GM21526 (cell line): Measurements from ENCODE around the gene URB1.
"Not testable (repeated sequence)": the region's sequence is repeated elsewhere in the genome, so short reads cannot be mapped to it uniquely, and the experiment has no call there.

ENCODE experiments used
- ATAC-seq: cut with Tn5 transposase; IDR thresholded peaks from one replicate; pipeline ENCODE4 v1.9.1; 2021; ENCODE audit warnings: moderate library complexity; ENCODE audit not compliant: unreplicated experiment, low FRiP score

Gene URB1

DNA sequence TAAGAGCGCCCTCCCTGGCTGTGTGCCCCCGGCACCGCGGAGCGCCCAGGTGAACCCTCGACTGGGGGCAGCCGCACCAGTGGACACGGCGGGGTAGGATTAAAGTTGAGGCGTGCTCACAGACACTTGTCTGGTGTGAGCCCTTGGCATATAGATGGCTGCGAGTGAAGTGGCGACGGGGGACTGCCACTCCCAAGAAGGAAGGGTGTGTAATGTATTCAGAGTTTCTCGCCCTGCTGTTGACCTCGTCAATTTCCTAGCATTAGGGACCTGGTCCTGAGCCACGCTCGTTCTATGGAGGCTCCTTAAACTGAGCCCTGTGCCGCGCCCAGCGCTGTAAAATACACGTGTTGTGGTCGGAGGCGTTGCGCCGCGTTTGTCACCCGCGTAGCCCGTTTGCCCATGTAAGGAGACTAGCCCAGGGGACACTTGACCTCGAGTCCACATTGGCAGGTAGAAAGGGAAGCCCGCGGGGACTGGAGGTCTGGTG is 20.2 kb upstream of the URB1 start:
- no peak for ATAC-seq

GRCh38 chr21:32412162-32413014 is 19.6 kb upstream of the URB1 start, which contains the start of gene EVA1C:
Gene EVA1C (plus strand): TSS chr21:32412706. CDS start chr21:32412854, 148 bp downstream.
- no peak for ATAC-seq

GRCh38 chr21:32411350-32412161 is 18.7 kb upstream of the URB1 start:
- no peak for ATAC-seq

DNA sequence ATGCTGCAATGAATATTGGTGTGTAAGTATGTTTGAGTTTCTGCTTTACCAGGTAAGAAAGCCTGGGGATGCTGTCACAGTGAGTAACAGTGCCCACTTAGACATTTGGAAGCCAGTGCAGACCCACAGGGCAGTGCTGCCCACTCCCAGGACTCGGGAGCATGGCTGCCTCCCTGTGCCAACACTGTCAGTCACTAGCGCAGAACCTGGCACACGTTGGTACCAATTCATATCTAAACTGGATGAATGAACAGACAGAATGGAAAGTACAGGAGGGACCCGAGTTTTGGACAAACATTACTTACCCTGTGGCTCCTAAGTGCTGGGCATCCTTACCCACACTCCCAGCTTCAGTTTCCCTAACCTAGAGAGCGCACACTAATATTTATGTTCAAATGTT is 18.1 kb upstream of the URB1 start:
- ATAC-seq: no peak

- ATAC-seq: no peak
These were observed 17.5 kb upstream of the URB1 start for GRCh38 chr21:32410291-32410690.

DNA sequence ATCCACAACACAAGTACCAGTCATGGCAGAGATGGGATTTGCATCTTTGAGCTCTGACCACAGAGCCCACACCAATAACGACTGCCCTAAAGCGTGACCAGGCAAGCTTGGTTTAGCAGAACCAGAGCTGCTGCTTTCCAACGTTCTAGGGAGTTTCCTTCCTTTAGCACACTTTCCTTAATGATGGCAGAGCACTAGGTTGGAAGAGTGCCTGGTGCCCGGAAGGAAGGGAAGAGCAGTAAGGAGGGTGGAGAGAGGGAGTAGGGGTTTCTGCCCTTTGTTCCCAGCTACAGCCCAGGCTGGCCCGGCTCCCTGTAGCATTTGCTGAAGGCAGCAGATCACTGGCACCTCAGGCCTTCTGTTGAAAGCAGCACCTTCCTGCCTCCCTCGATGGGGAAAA is 13.6 kb upstream of the URB1 start:
- ATAC-seq: no peak

- ATAC-seq: no peak
These were observed 10.5 kb upstream of the URB1 start for GRCh38 chr21:32403201-32403777.

DNA sequence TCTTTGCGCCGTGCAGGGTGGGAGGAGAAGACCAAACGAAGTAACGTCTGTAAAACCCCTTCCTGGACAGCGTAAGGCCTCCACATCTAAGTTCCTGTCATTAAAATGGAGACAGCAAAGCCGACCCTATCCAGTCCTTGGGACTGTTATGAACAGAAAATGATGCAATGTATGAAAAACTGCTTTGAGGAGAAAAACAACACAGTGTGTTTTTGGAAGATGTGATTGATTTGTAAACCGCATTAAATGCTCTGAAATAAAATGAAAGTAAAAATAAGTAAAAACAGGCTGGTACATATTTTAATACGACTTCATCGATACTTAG is 827 bp upstream of the URB1 start:
- no peak for ATAC-seq

- no peak for ATAC-seq
These were observed 423 bp downstream of the URB1 start for GRCh38 chr21:32392299-32392879.

GRCh38 chr21:32391755-32392154 is 1.1 kb downstream of the URB1 start:
- no peak for ATAC-seq

DNA sequence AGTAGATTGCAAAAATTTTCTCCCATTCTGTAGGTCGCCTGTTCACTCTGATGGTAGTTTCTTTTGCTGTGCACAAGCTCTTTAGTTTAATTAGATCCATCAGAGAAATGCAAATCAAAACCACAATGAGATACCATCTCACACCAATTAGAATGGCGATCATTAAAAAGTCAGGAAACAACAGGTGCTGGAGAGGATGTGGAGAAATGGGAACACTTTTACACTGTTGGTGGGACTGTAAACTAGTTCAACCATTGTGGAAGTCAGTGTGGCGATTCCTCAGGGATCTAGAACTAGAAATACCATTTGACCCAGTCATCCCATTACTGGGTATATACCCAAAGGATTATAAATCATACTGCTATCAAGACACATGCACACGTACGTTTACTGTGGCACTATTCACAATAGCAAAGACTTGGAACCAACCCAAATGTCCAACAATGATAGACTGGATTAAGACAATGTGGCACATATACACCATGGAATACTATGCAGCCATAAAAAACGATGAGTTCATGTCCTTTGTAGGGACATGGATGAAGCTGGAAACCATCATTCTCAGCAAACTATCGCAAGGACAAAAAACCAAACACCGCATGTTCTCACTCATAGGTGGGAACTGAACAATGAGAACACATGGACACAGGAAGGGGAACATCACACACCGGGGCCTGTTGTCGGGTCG is 2.1 kb downstream of the URB1 start:
- ATAC-seq: not testable (repeated sequence)

- no peak for ATAC-seq
These were observed 3.3 kb downstream of the URB1 start for GRCh38 chr21:32389337-32390015.

DNA sequence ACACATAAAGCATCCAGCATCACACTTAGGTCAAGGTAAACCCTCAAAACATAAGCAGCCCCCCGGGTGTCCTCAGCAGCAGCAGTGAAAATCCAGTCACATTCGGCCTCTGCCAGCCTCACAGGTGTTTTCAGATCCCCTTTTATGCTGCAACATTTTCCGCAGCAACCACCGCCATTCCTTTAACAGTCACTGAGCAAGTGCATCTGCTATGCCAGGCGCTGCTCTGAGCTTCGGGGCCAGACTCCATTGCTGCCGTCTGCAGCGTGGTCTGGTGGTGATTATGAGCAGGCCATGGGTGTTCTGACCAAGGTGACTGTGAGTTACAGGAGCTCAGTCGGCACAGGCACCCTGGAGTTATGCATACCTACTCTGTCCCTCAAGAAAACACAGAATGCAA is 4.5 kb downstream of the URB1 start:
- ATAC-seq: no peak

- no peak for ATAC-seq
These were observed 5.7 kb downstream of the URB1 start for GRCh38 chr21:32387151-32387550.

- no peak for ATAC-seq
These were observed 6.5 kb downstream of the URB1 start for GRCh38 chr21:32386195-32386870.

GRCh38 chr21:32383812-32384211 is 9.0 kb downstream of the URB1 start:
- ATAC-seq: no peak

- ATAC-seq: no peak
These were observed 10.6 kb downstream of the URB1 start for GRCh38 chr21:32382108-32382644.

GRCh38 chr21:32381571-32381970 is 11.2 kb downstream of the URB1 start:
- no peak for ATAC-seq

DNA sequence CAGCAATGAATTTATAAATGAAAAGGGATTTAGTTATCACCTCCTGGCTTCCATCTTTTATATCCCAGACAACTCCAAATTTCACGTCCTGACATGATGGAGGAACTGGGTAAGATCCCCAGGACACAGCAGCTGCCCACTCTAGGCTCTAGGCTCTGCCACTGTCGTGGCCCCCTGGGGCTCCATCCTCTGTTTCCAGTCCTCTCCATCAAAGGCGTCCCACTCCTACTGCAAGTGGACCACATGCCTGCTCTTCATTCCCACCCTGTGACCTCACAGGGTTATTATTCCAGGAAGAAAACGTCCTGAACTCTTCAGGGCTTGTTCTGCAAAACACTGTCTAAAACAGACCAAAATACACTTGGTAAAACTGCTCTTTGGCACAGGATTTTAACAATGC is 11.9 kb downstream of the URB1 start:
- ATAC-seq: no peak
